Right atrium auricular region (tissue), 2 donors: ENCODE measurements around the gene PRTFDC1. TPM values are rescaled to one million over a fixed set of nuclear protein-coding genes. Genes with fewer than 3 reads are reported as not detected.

Source experiments
- DNase-seq: peaks from one replicate; pipeline ENCODE4 v3.0.0-alpha.2; 2019; ENCODE audit warnings: low spot score
- H3K27ac ChIP-seq, 2 donors: fragments of 200-600 bp; sonication (generic); 1 replicate in 1 of 2; 2 replicates in 1 of 2; pipeline ENCODE4 v1.5.1; 2016 to 2019
- H3K27me3 ChIP-seq, 2 donors: fragments of 200-600 bp; sonication (generic); one replicate each; pipeline versions ENCODE4 v1.5.1 to v1.6.0; 2017 to 2019
- H3K36me3 ChIP-seq: fragments of 200-600 bp; sonication (generic); one replicate; pipeline ENCODE4 v1.5.1; 2016
- H3K4me1 ChIP-seq, 2 donors: fragments of 200-600 bp; sonication (generic); one replicate each; pipeline versions ENCODE4 v1.5.1 to v1.6.0; 2017 to 2019
- H3K4me3 ChIP-seq, 2 donors: fragments of 200-600 bp; sonication (generic); 1 replicate in 1 of 2; 2 replicates in 1 of 2; pipeline ENCODE4 v1.5.1; 2017 to 2019; ENCODE audit warnings: mild to moderate bottlenecking in 1 of 2, moderate library complexity in 1 of 2
- H3K9me3 ChIP-seq, 2 donors: fragments of 200-600 bp; sonication (generic); one replicate each; pipeline ENCODE4 v1.5.1; 2019
- total RNA-seq, 2 donors: library from RNA; depleted of rRNA; stranded (reverse); fragments of >200 nt; gene quantifications; one replicate each; pipeline ENCODE4 v1.1.0, GENCODE V29; 2016
- TF ChIP-seq, protein P1 (sequence below), 2 donors: fragments of 200-600 bp; sonication (generic); IDR thresholded peaks; one replicate each; pipeline ENCODE4 v1.5.1; 2019; ENCODE audit warnings: antibody characterized with exemption in 2 of 2

The PRTFDC1 gene
- total RNA-seq, 2 donors from 2014 or later = 4.0 to 5.6 TPM

GRCh38 chr10:24950439-24950838, 2.0 kb downstream of the PRTFDC1 start:
- H3K27me3 ChIP-seq = no peaks in the 10 kb centered on the region
- no peaks in the 10 kb centered on the region for H3K36me3 ChIP-seq
- no peak overlapping the region for H3K4me3 ChIP-seq
- H3K9me3 ChIP-seq = no peaks in the 10 kb centered on the region
- TF ChIP-seq, protein P1, sequence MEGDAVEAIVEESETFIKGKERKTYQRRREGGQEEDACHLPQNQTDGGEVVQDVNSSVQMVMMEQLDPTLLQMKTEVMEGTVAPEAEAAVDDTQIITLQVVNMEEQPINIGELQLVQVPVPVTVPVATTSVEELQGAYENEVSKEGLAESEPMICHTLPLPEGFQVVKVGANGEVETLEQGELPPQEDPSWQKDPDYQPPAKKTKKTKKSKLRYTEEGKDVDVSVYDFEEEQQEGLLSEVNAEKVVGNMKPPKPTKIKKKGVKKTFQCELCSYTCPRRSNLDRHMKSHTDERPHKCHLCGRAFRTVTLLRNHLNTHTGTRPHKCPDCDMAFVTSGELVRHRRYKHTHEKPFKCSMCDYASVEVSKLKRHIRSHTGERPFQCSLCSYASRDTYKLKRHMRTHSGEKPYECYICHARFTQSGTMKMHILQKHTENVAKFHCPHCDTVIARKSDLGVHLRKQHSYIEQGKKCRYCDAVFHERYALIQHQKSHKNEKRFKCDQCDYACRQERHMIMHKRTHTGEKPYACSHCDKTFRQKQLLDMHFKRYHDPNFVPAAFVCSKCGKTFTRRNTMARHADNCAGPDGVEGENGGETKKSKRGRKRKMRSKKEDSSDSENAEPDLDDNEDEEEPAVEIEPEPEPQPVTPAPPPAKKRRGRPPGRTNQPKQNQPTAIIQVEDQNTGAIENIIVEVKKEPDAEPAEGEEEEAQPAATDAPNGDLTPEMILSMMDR (IDR thresholded peaks at IDR 0.05) = no peak
- peaks cover 0 to 16% of the 10 kb centered on the region in 2 donors for H3K4me1 ChIP-seq
- no peak for DNase-seq
- no peak overlapping the region for H3K27ac ChIP-seq

DNA sequence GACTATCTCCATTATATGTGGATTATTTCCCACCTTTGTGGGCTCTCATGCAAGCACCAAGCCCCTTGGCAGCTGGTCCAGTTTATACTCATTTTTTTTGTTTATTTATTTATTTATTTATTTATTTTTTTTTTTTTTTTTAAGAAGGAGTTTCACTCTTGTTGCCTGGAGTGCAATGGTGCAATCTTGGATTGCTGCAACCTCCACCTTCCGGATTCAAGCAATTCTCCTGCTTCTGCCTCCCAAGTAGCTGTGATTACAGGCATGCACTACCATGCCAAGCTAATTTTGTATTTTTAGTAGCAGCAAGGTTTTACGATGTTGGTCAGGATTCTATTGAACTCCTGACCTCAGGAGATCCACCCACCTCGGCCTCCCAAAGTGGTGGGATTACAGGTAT, 2.8 kb downstream of the PRTFDC1 start:
- H3K27me3 ChIP-seq = no peaks in the 10 kb centered on the region
- H3K4me1 ChIP-seq = peaks cover 0 to 16% of the 10 kb centered on the region in 2 donors
- no peak overlapping the region for H3K4me3 ChIP-seq
- no peaks in the 10 kb centered on the region for H3K9me3 ChIP-seq
- TF ChIP-seq, protein P1 (IDR thresholded peaks at IDR 0.05) = no peak
- DNase-seq = no peak
- no peak overlapping the region for H3K27ac ChIP-seq
- H3K36me3 ChIP-seq = no peaks in the 10 kb centered on the region

- H3K36me3 ChIP-seq = no peaks in the 10 kb centered on the region
- no peaks in the 10 kb centered on the region for H3K9me3 ChIP-seq
- TF ChIP-seq, protein P1 (IDR thresholded peaks at IDR 0.05) = no peak
- H3K27me3 ChIP-seq = no peaks in the 10 kb centered on the region
- no peak for DNase-seq
- H3K27ac ChIP-seq = peak overlapping the region; percentile 42 to 57
- H3K4me1 ChIP-seq = peaks cover 0 to 10% of the 10 kb centered on the region in 2 donors
- no peak overlapping the region for H3K4me3 ChIP-seq
Measured at GRCh38 chr10:24947304-24948097, 4.9 kb downstream of the PRTFDC1 start.

DNA sequence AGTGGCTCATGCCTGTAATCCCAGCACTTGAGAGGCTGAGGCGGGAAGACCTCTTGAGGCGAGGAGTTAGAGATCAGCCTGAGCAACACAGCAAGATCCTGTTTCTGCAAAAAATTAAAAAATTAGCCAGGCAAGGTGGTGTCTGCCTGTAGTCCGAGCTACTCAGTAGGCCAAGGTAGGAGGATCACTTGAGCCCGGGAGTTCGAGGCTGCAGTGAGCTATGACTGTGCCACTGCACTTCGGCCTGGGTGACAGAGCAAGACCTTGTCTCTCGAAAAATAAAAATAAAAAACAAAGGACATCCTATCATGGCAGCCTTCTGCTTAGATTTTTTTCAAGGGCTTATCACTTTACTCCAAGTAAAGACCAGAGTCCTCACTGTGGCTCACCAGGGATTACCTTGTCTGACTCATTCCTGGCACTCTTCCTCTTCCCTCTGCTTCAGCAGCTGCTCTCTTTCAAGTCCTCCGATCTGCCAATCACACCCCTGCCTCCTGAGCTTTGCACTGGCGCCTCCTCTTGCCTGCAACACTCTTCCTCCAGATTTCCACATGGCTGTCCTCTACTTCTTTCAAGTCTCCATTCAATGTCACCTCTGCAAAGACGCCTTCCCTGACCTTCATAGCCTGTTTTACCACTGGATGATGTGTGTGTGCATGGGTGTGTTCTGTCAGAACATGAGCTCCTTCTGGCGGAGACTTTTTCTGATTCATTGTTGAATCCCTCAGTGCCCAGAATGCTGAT, 7.7 kb downstream of the PRTFDC1 start:
- Histone ChIP-seq H3K4me1 (no peaks in the 10 kb centered on the region), H3K27ac (no peak overlapping the region), H3K36me3 (no peaks in the 10 kb centered on the region), H3K27me3 (no peaks in the 10 kb centered on the region), H3K9me3 (no peaks in the 10 kb centered on the region), H3K4me3 (no peak overlapping the region)
- TF ChIP-seq, protein P1 (IDR thresholded peaks at IDR 0.05) = no peak
- DNase-seq = no peak

DNA sequence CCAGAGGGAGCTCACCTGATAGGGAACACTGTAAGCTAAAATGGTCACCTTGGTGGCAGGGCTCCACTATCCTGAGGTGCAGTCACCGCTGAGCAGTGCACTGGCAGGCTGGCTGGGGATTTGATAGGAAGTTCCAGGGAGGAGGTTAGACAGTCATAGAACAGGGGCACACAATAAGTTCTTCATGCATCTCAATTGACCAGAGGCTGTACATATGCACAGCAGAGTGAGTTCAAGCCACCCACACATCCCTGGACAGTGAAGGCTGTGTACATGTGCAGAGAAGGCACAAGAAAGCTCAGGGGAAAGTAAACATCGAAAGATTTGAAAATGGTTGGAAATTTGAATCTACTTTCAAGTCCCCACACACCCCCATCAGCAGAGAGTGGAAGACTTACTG, 13.9 kb downstream of the PRTFDC1 start:
- no peak for DNase-seq
- no peaks in the 10 kb centered on the region for H3K9me3 ChIP-seq
- H3K36me3 ChIP-seq = no peaks in the 10 kb centered on the region
- TF ChIP-seq, protein P1 (IDR thresholded peaks at IDR 0.05) = no peak
- no peaks in the 10 kb centered on the region for H3K27me3 ChIP-seq
- no peak overlapping the region for H3K4me3 ChIP-seq
- H3K4me1 ChIP-seq = no peaks in the 10 kb centered on the region
- H3K27ac ChIP-seq = no peak overlapping the region
